Amniotic stem cell (primary cell): ENCODE measurements around the gene RAB27A.
"Not testable (repeated sequence)": the region's sequence is repeated elsewhere in the genome, so short reads cannot be mapped to it uniquely, and the experiment has no call there.

Experiments used
- DNase-seq: peaks from one replicate; lab custom pipeline; 2025; lab: John Stamatoyannopoulos, UW

Gene RAB27A

DNA sequence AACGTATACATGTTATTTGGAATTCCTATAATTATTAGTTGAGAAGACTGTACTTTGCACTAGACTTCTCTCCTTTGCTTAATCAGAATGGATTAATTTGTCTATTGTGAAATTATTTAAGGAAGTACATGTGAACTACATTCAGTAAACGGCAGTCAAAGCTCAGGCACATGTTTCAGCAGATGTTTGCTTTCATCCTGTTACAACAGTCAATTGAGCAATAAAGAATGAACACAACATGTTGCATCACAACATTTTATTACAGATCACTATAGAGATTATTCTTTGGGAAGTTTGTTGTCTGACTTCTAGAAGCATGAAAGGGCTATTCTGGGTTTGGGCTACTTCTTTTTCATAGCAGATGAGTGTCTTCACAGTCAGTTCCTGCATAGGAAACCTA lies 39.2 kb downstream of the RAB27A start:
- no peak for DNase-seq

- not testable (repeated sequence) for DNase-seq
Observed at GRCh38 chr15:55249885-55250284, 39.7 kb downstream of the RAB27A start.

DNA sequence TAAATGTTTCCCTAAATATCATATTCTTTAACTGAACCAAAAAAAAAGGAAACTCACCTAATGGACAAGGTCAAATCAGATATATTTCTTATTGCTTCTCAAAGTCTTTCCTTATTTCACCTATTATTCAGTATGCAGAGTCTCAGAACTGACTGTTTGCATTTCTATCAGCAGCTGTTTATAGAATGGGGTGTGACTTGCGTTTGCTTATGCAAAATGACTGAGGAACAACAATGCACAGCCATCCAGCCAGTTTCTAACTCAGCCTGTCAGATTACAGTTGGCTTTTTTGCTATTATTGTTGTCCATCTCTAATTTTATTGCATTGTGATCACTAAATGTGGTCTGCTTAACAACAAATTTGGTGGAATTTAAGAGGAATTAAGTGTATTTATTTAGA lies 40.7 kb downstream of the RAB27A start:
- no peak for DNase-seq

DNA sequence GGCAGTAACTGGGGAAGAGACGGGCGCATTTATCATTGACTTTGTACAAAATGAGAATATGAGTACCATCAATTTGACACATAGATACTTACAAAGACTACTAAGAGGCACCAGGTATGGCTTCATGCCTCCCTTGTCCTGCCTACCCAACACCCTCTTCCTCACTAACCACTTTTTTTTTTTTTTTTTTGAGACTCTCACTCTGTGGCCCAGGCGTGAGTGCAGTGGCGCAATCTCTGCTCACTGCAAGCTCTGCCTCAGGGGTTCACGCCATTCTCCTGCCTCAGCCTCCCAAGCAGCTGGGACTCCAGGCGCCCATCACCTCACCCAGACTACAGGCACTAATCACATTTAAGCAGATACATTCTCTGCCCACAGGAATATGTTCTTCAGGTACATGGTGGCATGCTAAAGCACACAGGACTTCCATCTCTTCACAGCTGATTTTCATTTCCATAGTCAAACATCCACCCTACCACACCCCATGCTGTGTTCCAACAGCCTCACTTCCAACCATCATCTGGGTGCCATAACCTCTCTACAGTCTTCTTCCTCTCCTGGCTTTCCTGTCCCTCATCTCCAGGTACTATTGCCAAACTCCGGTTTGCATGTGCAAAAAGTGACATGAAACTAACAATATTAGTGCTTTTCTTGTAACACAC lies 41.7 kb downstream of the RAB27A start:
- no peak for DNase-seq

- no peak for DNase-seq
Observed at GRCh38 chr15:55247311-55247710, 42.3 kb downstream of the RAB27A start.

DNA sequence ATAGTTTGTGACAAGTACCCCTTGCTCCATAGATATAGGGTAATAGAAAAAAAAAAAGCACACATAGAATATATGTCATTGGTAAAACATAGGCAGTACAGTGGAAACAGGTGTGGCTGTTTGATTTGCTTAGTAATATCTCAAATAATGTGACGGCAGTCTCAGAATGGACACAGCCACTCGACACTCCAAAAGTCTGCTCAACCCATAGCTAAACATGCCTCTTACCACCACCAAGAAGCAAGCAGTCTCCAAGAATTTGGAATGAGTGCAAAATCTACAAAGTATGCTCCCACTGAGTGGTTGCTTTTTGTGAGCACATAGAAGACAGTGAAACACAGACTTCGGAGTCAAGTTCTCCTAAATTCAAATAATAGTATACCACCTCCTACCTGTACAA lies 43.0 kb downstream of the RAB27A start:
- no peak for DNase-seq

GRCh38 chr15:55245059-55245458 lies 44.6 kb downstream of the RAB27A start:
- no peak for DNase-seq

- no peak for DNase-seq
Observed at GRCh38 chr15:55241891-55242290, 47.7 kb downstream of the RAB27A start.

- DNase-seq, result no peak
Observed at GRCh38 chr15:55241186-55241585, 48.4 kb downstream of the RAB27A start.

GRCh38 chr15:55240125-55240760 lies 49.4 kb downstream of the RAB27A start:
- no peak for DNase-seq

DNA sequence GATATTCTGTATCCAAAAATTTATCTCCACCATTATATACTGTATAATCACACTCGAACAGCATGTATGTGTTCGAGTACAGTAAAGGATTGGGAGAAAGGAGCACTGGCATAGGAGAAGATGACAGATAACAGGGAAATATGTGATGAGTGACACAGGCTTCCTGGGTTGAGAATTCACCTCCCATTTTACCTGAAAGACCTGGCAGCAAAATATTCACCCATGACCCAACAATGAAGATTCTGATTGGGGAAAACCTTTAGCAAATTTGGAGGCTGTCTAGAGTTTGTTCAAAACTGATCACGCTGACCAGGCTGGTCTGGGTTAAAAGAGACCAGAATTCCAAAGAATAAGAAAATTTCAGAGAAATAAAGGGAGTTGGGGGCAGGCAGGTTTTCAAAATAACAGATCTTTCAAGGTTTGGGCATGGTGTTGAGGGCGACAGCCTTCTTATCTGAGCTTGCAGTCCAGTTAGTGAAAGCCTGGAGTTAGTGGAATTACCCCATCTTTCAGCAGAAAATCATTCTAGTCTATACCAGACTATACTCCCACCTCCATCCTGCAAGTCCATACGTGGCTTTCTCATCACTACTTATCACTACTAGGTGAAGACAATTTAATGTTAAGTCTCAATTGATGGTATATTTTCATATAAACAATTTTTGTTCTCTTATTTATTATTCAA lies 50.0 kb downstream of the RAB27A start:
- no peak for DNase-seq

DNA sequence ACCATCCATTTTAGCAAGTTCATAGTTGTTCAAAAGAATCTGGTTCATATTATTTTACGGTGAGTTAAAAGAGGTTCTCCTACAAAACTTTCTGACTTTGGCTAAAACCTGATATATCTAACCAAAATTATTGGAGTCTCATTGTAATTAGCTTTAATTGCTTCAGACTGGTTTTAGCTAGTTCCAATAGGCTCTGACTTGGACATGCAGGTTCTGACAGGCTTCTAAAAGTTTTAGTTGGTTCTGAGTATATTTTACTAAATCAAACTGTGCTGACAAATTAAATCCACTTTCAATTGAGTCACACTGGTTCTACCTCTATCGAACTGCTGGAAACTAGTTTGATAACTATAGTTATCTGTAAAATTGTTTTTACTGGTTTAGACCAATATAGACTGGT lies 50.7 kb downstream of the RAB27A start:
- DNase-seq, result no peak

DNA sequence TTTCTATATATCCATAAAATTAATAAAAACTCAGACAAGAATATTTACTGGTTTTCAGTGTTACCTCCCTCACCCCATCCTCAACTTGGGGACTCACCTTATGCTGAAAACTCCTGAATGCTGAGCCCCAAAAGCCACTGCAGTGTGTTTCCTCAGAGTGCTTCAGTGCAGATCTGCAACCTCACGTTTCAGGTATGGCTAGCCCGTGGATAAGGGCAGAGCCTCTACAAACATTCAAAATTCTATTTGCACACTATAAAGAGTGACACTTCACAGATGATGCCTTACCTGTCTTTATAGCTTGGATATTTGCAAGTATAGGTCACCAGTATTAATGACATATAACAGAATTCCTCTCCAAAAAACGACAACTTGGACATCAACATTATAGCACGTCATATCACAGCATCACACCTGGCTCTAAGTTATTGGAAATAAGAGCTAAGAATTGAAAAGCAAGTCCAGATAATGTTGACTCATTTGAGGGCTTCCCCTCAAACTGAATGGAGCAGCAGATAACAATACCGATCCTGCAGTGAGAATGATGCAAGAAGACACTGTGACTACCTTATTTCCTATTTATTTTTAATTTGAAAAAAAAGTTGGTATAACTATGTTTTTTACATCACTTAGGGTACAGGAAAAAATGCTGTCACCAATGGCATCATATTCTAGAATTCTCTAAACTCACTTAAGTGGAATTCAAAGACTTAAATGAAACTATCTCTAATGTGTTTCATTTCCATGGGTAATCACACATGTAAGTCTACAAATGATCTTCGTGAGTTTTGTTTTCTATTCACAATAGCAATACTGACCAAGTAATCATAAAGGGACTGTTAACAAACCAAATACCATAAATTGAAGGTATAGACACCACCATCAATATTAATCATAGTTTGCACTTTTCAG lies 52.1 kb downstream of the RAB27A start:
- no peak for DNase-seq

- DNase-seq, result no peak
Observed at GRCh38 chr15:55235546-55236036, 54.0 kb downstream of the RAB27A start.

DNA sequence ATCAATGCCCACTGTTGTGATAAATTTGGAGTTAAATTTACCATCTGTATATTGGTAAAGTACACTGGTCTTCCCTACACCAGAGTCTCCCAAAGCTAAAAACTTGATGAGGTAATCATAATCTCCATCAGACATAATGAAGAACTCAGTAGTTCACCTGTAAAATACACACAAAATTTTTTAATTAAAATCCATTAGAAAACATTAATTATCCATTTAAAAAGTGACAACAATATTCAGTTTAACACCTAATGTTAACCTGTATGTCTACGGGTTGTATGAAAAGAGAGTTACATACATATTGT lies 54.9 kb downstream of the RAB27A start:
- DNase-seq, result no peak

- no peak for DNase-seq
Observed at GRCh38 chr15:55234104-55234799, 55.4 kb downstream of the RAB27A start.

- no peak for DNase-seq
Observed at GRCh38 chr15:55231455-55231854, 58.2 kb downstream of the RAB27A start.

DNA sequence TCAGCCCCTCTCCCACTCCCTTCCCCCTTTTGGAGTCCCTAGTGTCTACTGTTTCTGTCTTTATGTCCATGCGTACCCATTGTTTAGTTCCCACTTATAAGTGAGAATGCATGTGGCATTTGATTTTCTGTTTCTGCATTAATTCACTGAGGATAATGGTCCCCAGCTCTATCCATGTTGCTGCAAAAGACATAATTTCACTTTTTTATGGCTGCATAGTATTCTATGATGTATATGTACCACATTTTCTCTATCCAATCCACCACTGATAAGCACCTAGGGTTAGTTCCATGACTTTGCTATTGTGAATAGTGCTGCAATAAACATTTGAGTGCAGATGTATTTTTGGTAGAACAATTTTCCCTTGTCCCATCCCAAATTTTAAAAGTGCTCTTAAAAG lies 58.7 kb downstream of the RAB27A start:
- no peak for DNase-seq

DNA sequence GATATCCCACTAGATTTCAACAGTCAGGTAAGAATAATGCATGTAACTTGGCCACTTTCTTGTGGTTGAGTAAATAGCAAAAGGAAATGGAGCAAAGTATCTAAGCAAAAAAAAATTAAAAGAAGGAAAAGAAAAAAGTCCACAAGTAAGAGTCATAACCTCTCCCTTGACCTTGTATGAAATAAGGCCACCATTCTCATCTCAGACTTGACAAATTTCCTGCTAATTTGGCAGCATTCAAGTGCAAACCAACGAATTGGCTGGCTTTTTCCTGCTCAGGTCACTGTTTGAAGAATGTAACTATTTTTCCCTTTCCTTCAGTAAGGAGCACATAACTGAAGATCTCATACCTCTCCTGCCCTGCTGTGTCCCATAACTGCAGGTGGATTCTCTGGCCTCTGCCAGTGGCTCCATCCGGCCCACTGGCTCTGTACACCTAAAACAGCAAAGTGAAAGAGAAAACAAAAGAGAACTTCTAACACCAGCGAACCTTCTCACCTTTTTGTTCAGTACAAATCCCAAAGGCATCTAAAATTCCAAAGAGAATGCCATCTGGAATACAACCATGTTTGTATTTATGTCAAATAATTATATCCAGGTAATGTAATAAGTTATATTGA lies 59.5 kb downstream of the RAB27A start:
- DNase-seq, result no peak

DNA sequence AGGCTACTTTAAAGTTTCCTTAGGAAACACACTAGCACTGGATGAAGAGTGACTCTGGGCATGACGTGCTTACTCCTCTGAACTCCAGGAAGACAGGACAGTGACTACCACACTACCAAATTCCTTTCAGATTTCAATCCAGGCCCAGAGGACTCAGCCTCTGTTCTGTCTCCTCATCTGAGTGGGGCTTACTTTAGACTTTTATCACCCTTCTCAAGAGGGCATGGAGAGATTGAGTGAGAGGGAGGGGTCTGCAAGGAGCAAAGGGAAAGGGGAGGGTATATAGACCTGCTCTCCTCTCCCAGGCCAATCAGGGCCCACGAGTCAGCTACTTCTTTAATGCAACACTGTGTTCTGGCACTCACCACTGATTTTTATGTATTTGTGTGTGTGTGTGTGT lies 63.5 kb downstream of the RAB27A start:
- DNase-seq, result no peak

DNA sequence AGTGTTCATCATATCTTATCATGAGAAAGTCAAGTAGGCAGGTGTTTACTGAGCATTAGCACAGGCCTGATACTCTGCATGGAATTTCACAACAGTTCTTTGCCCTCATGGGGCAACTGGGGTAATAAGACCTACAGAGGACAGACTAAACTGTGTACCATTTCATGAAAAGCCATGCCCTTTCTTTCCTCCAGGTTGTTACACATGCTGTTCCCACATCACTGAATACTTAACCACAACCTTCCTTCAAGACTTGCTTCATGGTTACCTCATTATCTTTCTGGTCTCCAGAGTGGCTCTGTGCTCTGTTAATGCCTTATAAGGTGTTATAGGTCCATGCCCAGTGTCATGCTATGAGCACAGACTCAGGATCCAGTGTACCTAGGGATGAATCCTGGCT lies 64.7 kb downstream of the RAB27A start:
- DNase-seq, result no peak
